Measurements from ENCODE around the gene NRP2. TPM values are rescaled to one million over a fixed set of nuclear protein-coding genes. Genes with fewer than 3 reads are reported as not detected.

The NRP2 gene
- total and polyA plus RNA-seq, 2 donors (not counting 1 experiment from before 2014, with no cell fraction given), result 1.8 to 6.8 TPM

GRCh38 chr2:205745661-205746419 lies 63.5 kb downstream of the NRP2 start:
- no peaks in the 10 kb centered on the region for H3K4me1 Mint-ChIP-seq
- Histone ChIP-seq H3K4me3 (ENCODE audit: control extremely low read depth in 1 of 5, extremely low read depth in 1 of 5, insufficient read depth in 1 of 5, low read depth in 2 of 5, low read length in 4 of 5) (no peak overlapping the region), H4K20me1 (ENCODE audit: control insufficient read depth, insufficient read depth, low read length, poor library complexity, severe bottlenecking) (no peaks in the 10 kb centered on the region), H3K4me1 (ENCODE audit: control insufficient read depth in 2 of 2, insufficient read depth in 2 of 2, low read length in 2 of 2) (no peaks in the 10 kb centered on the region), H3K79me2 (ENCODE audit: control insufficient read depth, insufficient read depth, low read length) (no peaks in the 10 kb centered on the region), H2AFZ (ENCODE audit: insufficient read depth, low read depth, low read length, poor library complexity, severe bottlenecking) (no peak overlapping the region), H3K9me3 (ENCODE audit: control extremely low read depth in 1 of 3, control insufficient read depth in 2 of 3, insufficient read depth in 1 of 3, low read length in 2 of 3) (no peaks in the 10 kb centered on the region), H3K27me3 (replicated peaks in 1 of 4; ENCODE audit: control extremely low read depth in 1 of 4, control insufficient read depth in 3 of 4, insufficient read depth in 4 of 4, low read length in 3 of 4) (no peaks in the 10 kb centered on the region), H3K36me3 (replicated peaks in 1 of 2; ENCODE audit: control extremely low read depth in 1 of 2, control insufficient read depth in 1 of 2, extremely low read depth in 1 of 2, insufficient read depth in 2 of 2, low read length in 1 of 2) (no peaks in the 10 kb centered on the region), H3K4me2 (replicated peaks; ENCODE audit: low read depth, low read length, poor library complexity, severe bottlenecking) (no peak overlapping the region), H3K9ac (ENCODE audit: low read length) (no peak overlapping the region), H3K27ac (ENCODE audit: low read length in 2 of 2) (no peak overlapping the region)
- H3K4me3 Mint-ChIP-seq, result no peak overlapping the region
- ATAC-seq (ENCODE audit: low read depth) (no peak), DNase-seq (no peak)
- no peak for TF ChIP-seq EZH2 (IDR thresholded peaks at IDR 0.05; ENCODE audit: borderline replicate concordance, insufficient read depth, low read depth, low read length, poor library complexity, severe bottlenecking)
- TF ChIP-seq CTCF (IDR thresholded peaks at IDR 0.05), result no peak
- H3K9me3 Mint-ChIP-seq (ENCODE audit: insufficient read depth), result no peaks in the 10 kb centered on the region
- intact Hi-C loops (cut with micrococcal nuclease), result no loop called here
- no peak overlapping the region for H3K27ac Mint-ChIP-seq
- 91% methylated on average over 12 of the region's 14 CpGs for WGBS (ENCODE audit: insufficient coverage)
- H3K27me3 Mint-ChIP-seq, result no peaks in the 10 kb centered on the region
- POLR2A ChIA-PET, result no interaction called here
- CTCF ChIA-PET, result no interaction called here

GRCh38 chr2:205746420-205746785 lies 64.1 kb downstream of the NRP2 start:
- no peak for DNase-seq
- no peaks in the 10 kb centered on the region for H3K9me3 Mint-ChIP-seq (ENCODE audit: insufficient read depth)
- no peaks in the 10 kb centered on the region for H3K36me3 ChIP-seq (replicated peaks in 1 of 2; ENCODE audit: control extremely low read depth in 1 of 2, control insufficient read depth in 1 of 2, extremely low read depth in 1 of 2, insufficient read depth in 2 of 2, low read length in 1 of 2)
- no peaks in the 10 kb centered on the region for H3K4me1 Mint-ChIP-seq
- H3K9me3 ChIP-seq (ENCODE audit: control extremely low read depth in 1 of 3, control insufficient read depth in 2 of 3, insufficient read depth in 1 of 3, low read length in 2 of 3), result no peaks in the 10 kb centered on the region
- intact Hi-C loops (cut with micrococcal nuclease), result no loop called here
- H3K27ac ChIP-seq (ENCODE audit: low read length in 2 of 2), result no peak overlapping the region
- no peak overlapping the region for H3K4me3 ChIP-seq (ENCODE audit: control extremely low read depth in 1 of 5, extremely low read depth in 1 of 5, insufficient read depth in 1 of 5, low read depth in 2 of 5, low read length in 4 of 5)
- no peaks in the 10 kb centered on the region for H3K27me3 Mint-ChIP-seq
- TF ChIP-seq CTCF (IDR thresholded peaks at IDR 0.05) (no peak), EZH2 (IDR thresholded peaks at IDR 0.05; ENCODE audit: borderline replicate concordance, insufficient read depth, low read depth, low read length, poor library complexity, severe bottlenecking) (no peak)
- H3K27me3 ChIP-seq (replicated peaks in 1 of 4; ENCODE audit: control extremely low read depth in 1 of 4, control insufficient read depth in 3 of 4, insufficient read depth in 4 of 4, low read length in 3 of 4), result no peaks in the 10 kb centered on the region
- no peak overlapping the region for H3K27ac Mint-ChIP-seq
- H3K9ac ChIP-seq (ENCODE audit: low read length), result no peak overlapping the region
- no peak overlapping the region for H3K4me2 ChIP-seq (replicated peaks; ENCODE audit: low read depth, low read length, poor library complexity, severe bottlenecking)
- H3K79me2 ChIP-seq (ENCODE audit: control insufficient read depth, insufficient read depth, low read length), result no peaks in the 10 kb centered on the region
- WGBS (ENCODE audit: insufficient coverage), result 86% methylated on average over 7 of the region's 7 CpGs
- ChIA-PET POLR2A (no interaction called here), CTCF (no interaction called here)
- H3K4me3 Mint-ChIP-seq, result no peak overlapping the region
- no peak overlapping the region for H2AFZ ChIP-seq (ENCODE audit: insufficient read depth, low read depth, low read length, poor library complexity, severe bottlenecking)
- no peaks in the 10 kb centered on the region for H4K20me1 ChIP-seq (ENCODE audit: control insufficient read depth, insufficient read depth, low read length, poor library complexity, severe bottlenecking)
- H3K4me1 ChIP-seq (ENCODE audit: control insufficient read depth in 2 of 2, insufficient read depth in 2 of 2, low read length in 2 of 2), result no peaks in the 10 kb centered on the region
- no peak for ATAC-seq (ENCODE audit: low read depth)

Data from B cell (primary cell).